Loucy (cell line): ENCODE data around the gene IPO9.

Experiments
- H2AFZ ChIP-seq: fragments of 200-600 bp; sonication (generic); 2 replicates; pipeline ENCODE4 v1.6.0; 2016; ENCODE audit warnings: antibody characterized with exemption, mild to moderate bottlenecking, low read length, moderate library complexity
- H3F3A ChIP-seq: fragments of 200-600 bp; 2 replicates; pipeline ENCODE4 v1.6.0; 2016; ENCODE audit warnings: antibody characterized with exemption, low read depth, mild to moderate bottlenecking
- H3K27me3 ChIP-seq: fragments of 200-600 bp; sonication (generic); 2 replicates; pipeline ENCODE4 v1.6.1; 2014; ENCODE audit warnings: low read length, mild to moderate bottlenecking; ENCODE audit not compliant: insufficient read depth, poor library complexity, severe bottlenecking
- H3K36me3 ChIP-seq: fragments of 200-600 bp; sonication (generic); 2 replicates; pipeline ENCODE4 v1.6.1; 2016; ENCODE audit warnings: low read length; ENCODE audit not compliant: insufficient read depth
- H3K4me1 ChIP-seq: fragments of 200-600 bp; sonication (generic); 2 replicates; pipeline ENCODE4 v1.5.1; 2014; ENCODE audit warnings: low read length, mild to moderate bottlenecking; ENCODE audit not compliant: insufficient read depth, poor library complexity, severe bottlenecking
- H3K4me2 ChIP-seq: fragments of 200-600 bp; sonication (generic); 2 replicates; pipeline ENCODE4 v1.6.0; 2014; ENCODE audit warnings: antibody characterized with exemption, low read length, low read depth, mild to moderate bottlenecking; ENCODE audit not compliant: poor library complexity, severe bottlenecking
- H3K4me3 ChIP-seq: fragments of 200-600 bp; sonication (generic); 2 replicates; pipeline ENCODE4 v1.5.1; 2014; ENCODE audit warnings: low read length, mild to moderate bottlenecking, mixed read lengths; ENCODE audit not compliant: poor library complexity, severe bottlenecking
- H3K79me2 ChIP-seq: fragments of 200-600 bp; sonication (generic); 2 replicates; pipeline ENCODE4 v1.6.1; 2014; ENCODE audit warnings: low read length; ENCODE audit not compliant: insufficient read depth
- H3K9ac ChIP-seq: fragments of 200-600 bp; sonication (generic); 2 replicates; pipeline ENCODE4 v1.6.0; 2014; ENCODE audit warnings: mild to moderate bottlenecking, low read depth, low read length, moderate library complexity; ENCODE audit not compliant: poor library complexity, severe bottlenecking
- H3K9me2 ChIP-seq: fragments of 200-600 bp; sonication (generic); replicated peaks from 2 replicates; pipeline ENCODE4 v1.6.1; 2016; ENCODE audit warnings: low read depth, low read length, mixed read lengths
- H3K9me3 ChIP-seq: fragments of 200-600 bp; sonication (generic); 2 replicates; pipeline ENCODE4 v1.6.1; 2014; ENCODE audit warnings: mild to moderate bottlenecking, antibody characterized with exemption, low read length, low read depth; ENCODE audit not compliant: insufficient read depth
- H4K20me1 ChIP-seq: fragments of 200-600 bp; sonication (generic); 2 replicates; pipeline ENCODE4 v1.6.0; 2014; ENCODE audit warnings: antibody characterized with exemption, low read length, mild to moderate bottlenecking; ENCODE audit not compliant: insufficient read depth, poor library complexity, severe bottlenecking
- EZH2phosphoT487 ChIP-seq: fragments of 200-600 bp; IDR thresholded peaks from 2 replicates; pipeline ENCODE4 v1.6.1; 2018; ENCODE audit warnings: antibody characterized with exemption, mild to moderate bottlenecking, moderate library complexity, borderline replicate concordance
- TF ChIP-seq, protein P1 (sequence below): fragments of 200-600 bp; sonication (generic); conservative IDR thresholded peaks from 2 replicates; pipeline ENCODE4 v1.5.1; 2014; ENCODE audit warnings: mild to moderate bottlenecking, antibody characterized with exemption, low read length

IPO9 gene

DNA sequence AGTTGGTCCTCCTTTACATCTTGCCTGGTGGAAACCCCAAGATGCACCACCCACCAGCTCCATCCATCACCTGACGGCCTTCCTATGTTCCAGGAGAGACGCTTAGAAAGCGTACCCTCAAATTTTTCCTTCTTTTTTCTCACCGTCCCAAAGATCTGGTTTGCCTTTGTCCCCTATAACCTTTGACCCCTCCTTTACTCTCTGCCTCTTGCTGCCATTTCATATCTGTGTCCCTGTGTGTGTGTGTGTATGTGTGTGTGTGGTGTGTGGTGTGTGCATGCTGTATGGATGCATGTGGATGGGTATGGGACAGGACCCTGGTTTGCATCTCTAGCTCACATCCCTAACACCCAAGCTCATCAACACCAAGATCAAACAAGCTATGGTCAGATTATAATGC is 22.2 kb upstream of the IPO9 start:
- Histone ChIP-seq H3K4me2 (no peak overlapping the region), H3F3A (no peaks in the 10 kb centered on the region), H3K4me1 (no peaks in the 10 kb centered on the region), H2AFZ (no peak overlapping the region), H3K4me3 (no peak overlapping the region), H3K9me3 (no peaks in the 10 kb centered on the region), H4K20me1 (no peaks in the 10 kb centered on the region), H3K9ac (no peak overlapping the region), H3K9me2 (no peaks in the 10 kb centered on the region), H3K27me3 (no peaks in the 10 kb centered on the region), H3K79me2 (no peaks in the 10 kb centered on the region), H3K36me3 (peaks cover 5% of the 10 kb centered on the region; the same call in 1 of the 2 replicates)
- TF ChIP-seq EZH2phosphoT487 = no peak
- TF ChIP-seq, protein P1, sequence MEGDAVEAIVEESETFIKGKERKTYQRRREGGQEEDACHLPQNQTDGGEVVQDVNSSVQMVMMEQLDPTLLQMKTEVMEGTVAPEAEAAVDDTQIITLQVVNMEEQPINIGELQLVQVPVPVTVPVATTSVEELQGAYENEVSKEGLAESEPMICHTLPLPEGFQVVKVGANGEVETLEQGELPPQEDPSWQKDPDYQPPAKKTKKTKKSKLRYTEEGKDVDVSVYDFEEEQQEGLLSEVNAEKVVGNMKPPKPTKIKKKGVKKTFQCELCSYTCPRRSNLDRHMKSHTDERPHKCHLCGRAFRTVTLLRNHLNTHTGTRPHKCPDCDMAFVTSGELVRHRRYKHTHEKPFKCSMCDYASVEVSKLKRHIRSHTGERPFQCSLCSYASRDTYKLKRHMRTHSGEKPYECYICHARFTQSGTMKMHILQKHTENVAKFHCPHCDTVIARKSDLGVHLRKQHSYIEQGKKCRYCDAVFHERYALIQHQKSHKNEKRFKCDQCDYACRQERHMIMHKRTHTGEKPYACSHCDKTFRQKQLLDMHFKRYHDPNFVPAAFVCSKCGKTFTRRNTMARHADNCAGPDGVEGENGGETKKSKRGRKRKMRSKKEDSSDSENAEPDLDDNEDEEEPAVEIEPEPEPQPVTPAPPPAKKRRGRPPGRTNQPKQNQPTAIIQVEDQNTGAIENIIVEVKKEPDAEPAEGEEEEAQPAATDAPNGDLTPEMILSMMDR = no peak

DNA sequence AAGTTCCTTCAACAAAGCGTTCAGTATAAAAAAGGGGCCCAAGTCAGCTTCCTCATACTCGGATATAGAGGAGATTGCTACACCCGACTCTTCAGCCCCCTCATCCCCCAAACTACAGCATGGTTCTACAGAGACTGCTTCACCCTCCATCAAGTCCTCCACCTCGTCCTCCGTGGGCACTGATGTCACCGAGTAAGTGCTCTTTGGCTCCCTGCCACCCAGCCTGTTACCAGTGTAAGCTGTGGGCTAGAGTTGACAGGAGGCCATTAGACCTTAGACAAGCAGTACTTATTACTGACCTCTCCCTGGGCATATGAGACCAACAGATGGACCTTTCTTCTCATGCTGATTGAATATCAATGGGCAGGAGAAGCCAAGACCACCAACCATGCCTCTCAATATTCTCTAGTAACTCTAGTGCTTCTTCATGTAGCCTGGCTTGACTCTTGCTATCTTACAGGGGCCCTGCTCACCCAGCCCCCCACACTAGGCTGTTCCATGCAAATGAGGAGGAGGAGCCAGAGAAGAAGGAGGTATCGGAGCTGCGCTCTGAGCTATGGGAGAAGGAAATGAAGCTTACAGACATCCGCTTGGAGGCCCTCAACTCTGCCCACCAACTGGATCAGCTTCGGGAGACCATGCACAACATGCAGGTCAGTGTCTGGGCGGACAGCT is 20.9 kb upstream of the IPO9 start:
- H3K9ac ChIP-seq = no peak overlapping the region
- TF ChIP-seq EZH2phosphoT487 = no peak
- TF ChIP-seq, protein P1 = no peak

DNA sequence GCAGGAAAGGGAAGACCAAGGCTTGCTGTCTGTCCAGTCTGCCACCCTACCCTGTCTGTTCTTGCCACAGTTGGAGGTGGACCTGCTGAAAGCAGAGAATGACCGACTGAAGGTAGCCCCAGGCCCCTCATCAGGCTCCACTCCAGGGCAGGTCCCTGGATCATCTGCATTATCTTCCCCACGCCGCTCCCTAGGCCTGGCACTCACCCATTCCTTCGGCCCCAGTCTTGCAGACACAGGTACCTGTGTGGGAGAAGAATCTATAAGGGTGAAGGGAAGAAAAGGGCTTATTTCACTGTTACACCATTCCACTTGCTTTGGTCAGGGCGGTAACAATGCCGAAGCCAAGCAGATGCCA is 20.3 kb upstream of the IPO9 start:
- H3K9ac ChIP-seq = no peak overlapping the region
- no peaks in the 10 kb centered on the region for H3K79me2 ChIP-seq
- H3K36me3 ChIP-seq = peaks cover 14% of the 10 kb centered on the region; the same call in 1 of the 2 replicates
- H3K9me3 ChIP-seq = no peaks in the 10 kb centered on the region
- H3K27me3 ChIP-seq = no peaks in the 10 kb centered on the region
- H3F3A ChIP-seq = no peaks in the 10 kb centered on the region
- H3K4me2 ChIP-seq = no peak overlapping the region
- TF ChIP-seq, protein P1 = no peak
- no peak for TF ChIP-seq EZH2phosphoT487
- no peaks in the 10 kb centered on the region for H4K20me1 ChIP-seq
- no peaks in the 10 kb centered on the region for H3K4me1 ChIP-seq
- no peak overlapping the region for H2AFZ ChIP-seq
- no peaks in the 10 kb centered on the region for H3K9me2 ChIP-seq
- H3K4me3 ChIP-seq = no peak overlapping the region

More for the DNA sequence above, 20.9 kb upstream of the IPO9 start:
- Histone ChIP-seq H3K4me1 (no peaks in the 10 kb centered on the region), H3K79me2 (no peaks in the 10 kb centered on the region), H3F3A (no peaks in the 10 kb centered on the region), H3K36me3 (peaks cover 14% of the 10 kb centered on the region; the same call in 1 of the 2 replicates), H3K27me3 (no peaks in the 10 kb centered on the region), H2AFZ (no peak overlapping the region), H3K9me2 (no peaks in the 10 kb centered on the region), H4K20me1 (no peaks in the 10 kb centered on the region), H3K4me2 (no peak overlapping the region), H3K9me3 (no peaks in the 10 kb centered on the region), H3K4me3 (no peak overlapping the region)
